GM12878 (cell line): Measurements from ENCODE around the gene IRS1. TPM values are rescaled to one million over a fixed set of nuclear protein-coding genes. Genes with fewer than 3 reads are reported as not detected.

ENCODE experiments used
- CBX5 ChIP-seq: sonication (generic); IDR thresholded peaks from 2 replicates; pipeline ENCODE4 v1.6.1; 2016; ENCODE audit warnings: low read depth, moderate library complexity, mild to moderate bottlenecking, inconsistent platforms
- CHD2 ChIP-seq: IDR thresholded peaks from 2 replicates; pipeline ENCODE4 v1.6.1; 2011; ENCODE audit warnings: low read depth, low read length, improper control_type of control experiment, borderline replicate concordance
- CREB1 ChIP-seq: IDR thresholded peaks from 2 replicates; pipeline ENCODE4 v1.6.1; 2012; ENCODE audit warnings: low read depth, mild to moderate bottlenecking, inconsistent platforms
- ELK1 ChIP-seq: IDR thresholded peaks from 2 replicates; pipeline ENCODE4 v1.6.1; 2012; ENCODE audit warnings: low read depth, low read length, improper control_type of control experiment
- FOXK2 ChIP-seq: fragments of 450-650 bp; IDR thresholded peaks from 2 replicates; pipeline ENCODE4 v1.6.1; 2017; ENCODE audit warnings: mild to moderate bottlenecking, moderate library complexity
- JUND ChIP-seq: IDR thresholded peaks from 2 replicates; pipeline ENCODE4 v1.6.1; 2012; ENCODE audit warnings: low read depth, mild to moderate bottlenecking, low read length, improper control_type of control experiment, moderate library complexity
- KAT2A ChIP-seq: conservative IDR thresholded peaks from 2 replicates; pipeline ENCODE4 v1.6.1; 2011; ENCODE audit warnings: low read depth, low read length; ENCODE audit not compliant: control insufficient read depth
- MEF2A ChIP-seq: IDR thresholded peaks from 2 replicates; pipeline ENCODE4 v1.6.1; 2011; ENCODE audit warnings: low read depth, mild to moderate bottlenecking, low read length, moderate library complexity; ENCODE audit not compliant: insufficient read depth
- PKNOX1 ChIP-seq: fragments of 450-650 bp; IDR thresholded peaks from 2 replicates; pipeline ENCODE4 v1.6.1; 2016; ENCODE audit warnings: mild to moderate bottlenecking
- POU2F2 ChIP-seq: IDR thresholded peaks from 3 replicates; pipeline ENCODE4 v1.6.1; 2011; ENCODE audit warnings: low read depth, mild to moderate bottlenecking, low read length, borderline replicate concordance
- SP1 ChIP-seq: IDR thresholded peaks from one replicate; pipeline ENCODE4 v1.6.1; 2011; ENCODE audit warnings: low read depth, low read length
- STAT1 ChIP-seq: fragments of 450-650 bp; conservative IDR thresholded peaks from 2 replicates; pipeline ENCODE4 v1.6.1; 2014; ENCODE audit warnings: antibody characterized with exemption, mild to moderate bottlenecking
- TAF1 ChIP-seq: IDR thresholded peaks from 2 replicates; pipeline ENCODE4 v1.6.1; 2011; ENCODE audit warnings: mild to moderate bottlenecking, low read depth, low read length, borderline replicate concordance
- TCF7 ChIP-seq: IDR thresholded peaks from 2 replicates; pipeline ENCODE4 v1.6.1; 2014; ENCODE audit warnings: antibody characterized with exemption, borderline replicate concordance
- USF1 ChIP-seq: IDR thresholded peaks from 2 replicates; pipeline ENCODE4 v1.6.1; 2011; ENCODE audit warnings: borderline replicate concordance, low read depth, mild to moderate bottlenecking, moderate library complexity, mixed read lengths, low read length; ENCODE audit not compliant: insufficient read depth; ENCODE audit errors: extremely low read length
- polyA plus RNA-seq, 11 experiments: library from polyadenylated mRNA; depleted of rRNA in 4 of 11; unstranded in 6 of 11; stranded (reverse) in 5 of 11; fragments of >200 nt; fragmentation: Nextera tagmentation in 4 of 11; fragmentation: Illumina TruSeq in 1 of 11; extraction: Ambion mirVana in 4 of 11; extraction: Trizol in 1 of 11; gene quantifications; 1 replicate in 1 of 11; 2 replicates in 10 of 11; pipeline versions ENCODE4 v1.2.1 to v1.2.3, GENCODE V29; 2011 to 2016; ENCODE audit warnings: inconsistent platforms in 2 of 11, missing spikeins in 2 of 11, low read depth in 1 of 11
- total RNA-seq, 4 experiments: library from RNA; depleted of rRNA in 3 of 4; stranded (reverse); fragments of >200 nt in 3 of 4; fragmentation: Illumina TruSeq in 1 of 4; extraction: Trizol in 1 of 4; gene quantifications; 2 replicates each; pipeline versions ENCODE4 v1.2.1 to v1.2.3, GENCODE V29; 2013 to 2021
- TF ChIP-seq, protein P1 (sequence below): fragments of 450-650 bp; IDR thresholded peaks from 2 replicates; pipeline ENCODE4 v1.6.1; 2018; ENCODE audit warnings: borderline replicate concordance, mild to moderate bottlenecking; ENCODE audit not compliant: partially characterized antibody
- TF ChIP-seq, protein P2 (sequence below): fragments of 450-650 bp; formaldehyde crosslinking; IDR thresholded peaks from 2 replicates; pipeline ENCODE4 v1.4.0; 2020; ENCODE audit warnings: mild to moderate bottlenecking, moderate library complexity
- TF ChIP-seq, protein P3 (sequence below): IDR thresholded peaks from 2 replicates; pipeline ENCODE4 v1.6.1; 2011; ENCODE audit warnings: mild to moderate bottlenecking, low read depth, low read length, moderate library complexity; ENCODE audit not compliant: insufficient replicate concordance

The IRS1 gene
- total and polyA plus RNA-seq, 10 of the 15 experiments (the other 5 are each of a cell fraction or from before 2014, with no cell fraction given), result 0.03 to 1.7 (median 0.34) TPM

- TF ChIP-seq STAT1 (0 out of 2 replicates have a peak, but pooled peaks have one; percentile 25), PKNOX1 (peak; percentile 75), CREB1 (0 out of 2 replicates have a peak, but pooled peaks have one; percentile 27), KAT2A (no peak), POU2F2 (0 out of 3 replicates have a peak, but pooled peaks have one; percentile 6), CBX5 (no peak), TAF1 (0 out of 2 replicates have a peak, but pooled peaks have one; percentile 24), ELK1 (0 out of 2 replicates have a peak, but pooled peaks have one; percentile 3), SP1 (peak; percentile 15), MEF2A (0 out of 2 replicates have a peak, but pooled peaks have one; percentile 22), USF1 (peak; percentile 24), CHD2 (no peak; the same call in 1 of the 2 replicates), JUND (no peak), TCF7 (no peak), FOXK2 (no peak)
- TF ChIP-seq, protein P1, sequence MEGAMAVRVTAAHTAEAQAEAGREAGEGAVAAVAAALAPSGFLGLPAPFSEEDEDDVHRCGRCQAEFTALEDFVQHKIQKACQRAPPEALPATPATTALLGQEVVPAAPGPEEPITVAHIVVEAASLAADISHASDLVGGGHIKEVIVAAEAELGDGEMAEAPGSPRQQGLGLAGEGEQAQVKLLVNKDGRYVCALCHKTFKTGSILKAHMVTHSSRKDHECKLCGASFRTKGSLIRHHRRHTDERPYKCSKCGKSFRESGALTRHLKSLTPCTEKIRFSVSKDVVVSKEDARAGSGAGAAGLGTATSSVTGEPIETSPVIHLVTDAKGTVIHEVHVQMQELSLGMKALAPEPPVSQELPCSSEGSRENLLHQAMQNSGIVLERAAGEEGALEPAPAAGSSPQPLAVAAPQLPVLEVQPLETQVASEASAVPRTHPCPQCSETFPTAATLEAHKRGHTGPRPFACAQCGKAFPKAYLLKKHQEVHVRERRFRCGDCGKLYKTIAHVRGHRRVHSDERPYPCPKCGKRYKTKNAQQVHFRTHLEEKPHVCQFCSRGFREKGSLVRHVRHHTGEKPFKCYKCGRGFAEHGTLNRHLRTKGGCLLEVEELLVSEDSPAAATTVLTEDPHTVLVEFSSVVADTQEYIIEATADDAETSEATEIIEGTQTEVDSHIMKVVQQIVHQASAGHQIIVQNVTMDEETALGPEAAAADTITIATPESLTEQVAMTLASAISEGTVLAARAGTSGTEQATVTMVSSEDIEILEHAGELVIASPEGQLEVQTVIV, result peak; percentile 29
- TF ChIP-seq, protein P2, sequence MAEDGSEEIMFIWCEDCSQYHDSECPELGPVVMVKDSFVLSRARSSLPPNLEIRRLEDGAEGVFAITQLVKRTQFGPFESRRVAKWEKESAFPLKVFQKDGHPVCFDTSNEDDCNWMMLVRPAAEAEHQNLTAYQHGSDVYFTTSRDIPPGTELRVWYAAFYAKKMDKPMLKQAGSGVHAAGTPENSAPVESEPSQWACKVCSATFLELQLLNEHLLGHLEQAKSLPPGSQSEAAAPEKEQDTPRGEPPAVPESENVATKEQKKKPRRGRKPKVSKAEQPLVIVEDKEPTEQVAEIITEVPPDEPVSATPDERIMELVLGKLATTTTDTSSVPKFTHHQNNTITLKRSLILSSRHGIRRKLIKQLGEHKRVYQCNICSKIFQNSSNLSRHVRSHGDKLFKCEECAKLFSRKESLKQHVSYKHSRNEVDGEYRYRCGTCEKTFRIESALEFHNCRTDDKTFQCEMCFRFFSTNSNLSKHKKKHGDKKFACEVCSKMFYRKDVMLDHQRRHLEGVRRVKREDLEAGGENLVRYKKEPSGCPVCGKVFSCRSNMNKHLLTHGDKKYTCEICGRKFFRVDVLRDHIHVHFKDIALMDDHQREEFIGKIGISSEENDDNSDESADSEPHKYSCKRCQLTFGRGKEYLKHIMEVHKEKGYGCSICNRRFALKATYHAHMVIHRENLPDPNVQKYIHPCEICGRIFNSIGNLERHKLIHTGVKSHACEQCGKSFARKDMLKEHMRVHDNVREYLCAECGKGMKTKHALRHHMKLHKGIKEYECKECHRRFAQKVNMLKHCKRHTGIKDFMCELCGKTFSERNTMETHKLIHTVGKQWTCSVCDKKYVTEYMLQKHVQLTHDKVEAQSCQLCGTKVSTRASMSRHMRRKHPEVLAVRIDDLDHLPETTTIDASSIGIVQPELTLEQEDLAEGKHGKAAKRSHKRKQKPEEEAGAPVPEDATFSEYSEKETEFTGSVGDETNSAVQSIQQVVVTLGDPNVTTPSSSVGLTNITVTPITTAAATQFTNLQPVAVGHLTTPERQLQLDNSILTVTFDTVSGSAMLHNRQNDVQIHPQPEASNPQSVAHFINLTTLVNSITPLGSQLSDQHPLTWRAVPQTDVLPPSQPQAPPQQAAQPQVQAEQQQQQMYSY, result no peak
- TF ChIP-seq, protein P3, sequence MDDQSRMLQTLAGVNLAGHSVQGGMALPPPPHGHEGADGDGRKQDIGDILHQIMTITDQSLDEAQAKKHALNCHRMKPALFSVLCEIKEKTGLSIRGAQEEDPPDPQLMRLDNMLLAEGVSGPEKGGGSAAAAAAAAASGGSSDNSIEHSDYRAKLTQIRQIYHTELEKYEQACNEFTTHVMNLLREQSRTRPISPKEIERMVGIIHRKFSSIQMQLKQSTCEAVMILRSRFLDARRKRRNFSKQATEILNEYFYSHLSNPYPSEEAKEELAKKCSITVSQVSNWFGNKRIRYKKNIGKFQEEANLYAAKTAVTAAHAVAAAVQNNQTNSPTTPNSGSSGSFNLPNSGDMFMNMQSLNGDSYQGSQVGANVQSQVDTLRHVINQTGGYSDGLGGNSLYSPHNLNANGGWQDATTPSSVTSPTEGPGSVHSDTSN, result peak; percentile 91
These were observed 8.0 kb downstream of the IRS1 start (continued) for GRCh38 chr2:226791487-226792081.
